Gastroesophageal sphincter (tissue), 4 donors: Measurements from ENCODE around the gene MPP2. TPM values are rescaled to one million over a fixed set of nuclear protein-coding genes. Genes with fewer than 3 reads are reported as not detected.

Experiments
- ATAC-seq: fragments of 150-250 bp; one replicate; pipeline ENCODE4 v1.9.1; 2016; ENCODE audit warnings: mild to moderate bottlenecking, moderate library complexity
- H3K27ac ChIP-seq, 4 donors: fragments of 200-600 bp; sonication (generic) in 3 of 4; 1 replicate in 3 of 4; 2 replicates in 1 of 4; pipeline ENCODE4 v1.5.1; 2016 to 2019
- H3K27me3 ChIP-seq: fragments of 200-600 bp; sonication (generic); one replicate; pipeline ENCODE4 v1.5.1; 2019
- H3K36me3 ChIP-seq, 2 donors: fragments of 200-600 bp; sonication (generic); one replicate each; pipeline ENCODE4 v1.5.1; 2019; ENCODE audit warnings: control low read depth in 1 of 2
- H3K4me1 ChIP-seq, 3 donors: fragments of 200-600 bp; sonication (generic); 1 replicate in 2 of 3; 2 replicates in 1 of 3; pipeline ENCODE4 v1.5.1; 2016 to 2019; ENCODE audit warnings: control low read depth in 2 of 3
- H3K4me3 ChIP-seq, 2 donors: fragments of 200-600 bp; sonication (generic); one replicate each; pipeline ENCODE4 v1.5.1; 2019; ENCODE audit warnings: mild to moderate bottlenecking in 1 of 2, moderate library complexity in 1 of 2
- H3K9me3 ChIP-seq, 3 donors: fragments of 200-600 bp; sonication (generic); one replicate each; pipeline ENCODE4 v1.5.1; 2017 to 2019; ENCODE audit warnings: control low read depth in 2 of 3
- CTCF ChIP-seq, 4 experiments: fragments of 200-600 bp in 2 of 4; fragments of 450-650 bp in 2 of 4; sonication (generic) in 1 of 4; IDR thresholded peaks; one replicate each; pipeline ENCODE4 v1.5.1; 2017 to 2019; ENCODE audit warnings: antibody characterized with exemption in 4 of 4, mild to moderate bottlenecking in 2 of 4, moderate library complexity in 2 of 4
- EP300 ChIP-seq: sonication (generic); formaldehyde crosslinking; IDR thresholded peaks from one replicate; pipeline ENCODE4 v1.6.1; 2017; ENCODE audit warnings: antibody characterized with exemption, mild to moderate bottlenecking
- POLR2A ChIP-seq, 2 donors: fragments of 450-650 bp; IDR thresholded peaks; one replicate each; pipeline ENCODE4 v1.6.1; 2017; ENCODE audit warnings: antibody characterized with exemption in 2 of 2, mild to moderate bottlenecking in 2 of 2, moderate library complexity in 1 of 2
- POLR2AphosphoS5 ChIP-seq: sonication (generic); formaldehyde crosslinking; IDR thresholded peaks from one replicate; pipeline ENCODE4 v1.6.1; 2017; ENCODE audit warnings: antibody characterized with exemption
- WGBS, 2 donors: methylation state at CpG; one replicate each; pipeline ENCODE4 v1.1.5; 2018; ENCODE audit warnings: low coverage in 1 of 2; 5-methylcytosine and 5-hydroxymethylcytosine counted together
- total RNA-seq, 4 donors: library from RNA; depleted of rRNA; stranded (reverse); fragments of >200 nt; gene quantifications; one replicate each; pipeline ENCODE4 v1.1.0, GENCODE V29; 2016

The MPP2 gene
- total RNA-seq, 4 donors from 2014 or later: 6.3 to 20.9 (median 15.1) TPM

GRCh38 chr17:43831633-43832032, 75.7 kb downstream of the MPP2 start:
- H3K27me3 ChIP-seq: no peaks in the 10 kb centered on the region
- peaks cover 0 to 30% (median 6%) of the 10 kb centered on the region in 3 donors for H3K4me1 ChIP-seq
- no CpG with 5 or more reads among the region's 8 CpGs for WGBS, 2 donors
- H3K4me3 ChIP-seq: peak overlapping the region in 1 of 2 donors; percentile 95
- H3K36me3 ChIP-seq: peaks cover 0 to 47% of the 10 kb centered on the region in 2 donors
- H3K27ac ChIP-seq: no peak overlapping the region
- TF ChIP-seq CTCF (IDR thresholded peaks at IDR 0.05) (no peak), POLR2A (IDR thresholded peaks at IDR 0.05) (no peak), POLR2AphosphoS5 (no peak), EP300 (no peak)
- no peaks in the 10 kb centered on the region for H3K9me3 ChIP-seq
- no peak for ATAC-seq

- Histone ChIP-seq H3K9me3 (no peaks in the 10 kb centered on the region), H3K4me1 (peaks cover 0 to 30% (median 6%) of the 10 kb centered on the region in 3 donors), H3K36me3 (peaks cover 0 to 55% of the 10 kb centered on the region in 2 donors), H3K27me3 (no peaks in the 10 kb centered on the region), H3K27ac (no peak overlapping the region), H3K4me3 (no peak overlapping the region)
- no peak for TF ChIP-seq CTCF (IDR thresholded peaks at IDR 0.05)
- no peak for TF ChIP-seq POLR2A (IDR thresholded peaks at IDR 0.05)
- TF ChIP-seq EP300: no peak
- TF ChIP-seq POLR2AphosphoS5: no peak
- 89 to 97% methylated on average over 5 to 6 of the region's 7 CpGs for WGBS, 2 donors
- ATAC-seq: no peak
Observed at GRCh38 chr17:43830510-43831140, 76.7 kb downstream of the MPP2 start.

DNA sequence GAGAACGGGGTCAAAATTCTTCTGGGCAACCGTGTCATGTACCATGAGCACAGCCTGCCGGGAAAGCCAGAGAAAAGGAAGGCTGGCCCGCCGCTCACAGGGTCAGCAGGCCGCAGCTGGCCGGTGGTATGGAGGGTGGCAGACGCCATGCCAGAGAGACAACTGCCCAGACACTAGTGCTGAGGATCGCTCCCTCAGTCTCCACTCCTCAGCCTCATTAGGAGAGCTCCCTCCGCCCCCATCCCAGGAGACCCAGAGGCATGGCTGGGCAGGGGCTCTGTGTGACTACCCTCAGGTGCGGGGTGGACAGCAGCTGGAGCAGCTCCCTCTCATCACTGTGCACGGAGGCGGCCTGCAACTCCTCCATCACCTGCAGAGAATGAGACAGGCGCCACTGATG, 77.6 kb downstream of the MPP2 start:
- H3K4me3 ChIP-seq: no peak overlapping the region
- H3K27me3 ChIP-seq: no peaks in the 10 kb centered on the region
- no peak for TF ChIP-seq CTCF (IDR thresholded peaks at IDR 0.05)
- no peak for TF ChIP-seq POLR2AphosphoS5
- TF ChIP-seq POLR2A (IDR thresholded peaks at IDR 0.05): no peak
- no peak for TF ChIP-seq EP300
- no peaks in the 10 kb centered on the region for H3K9me3 ChIP-seq
- H3K4me1 ChIP-seq: peaks cover 0 to 30% (median 6%) of the 10 kb centered on the region in 3 donors
- peaks cover 0 to 64% of the 10 kb centered on the region in 2 donors for H3K36me3 ChIP-seq
- no CpG with 5 or more reads among the region's 14 CpGs for WGBS, 2 donors
- no peak for ATAC-seq
- H3K27ac ChIP-seq: no peak overlapping the region

- Histone ChIP-seq H3K4me1 (peaks cover 0 to 31% (median 3%) of the 10 kb centered on the region in 3 donors), H3K4me3 (no peak overlapping the region), H3K36me3 (peaks cover 0 to 70% of the 10 kb centered on the region in 2 donors), H3K27me3 (no peaks in the 10 kb centered on the region), H3K27ac (no peak overlapping the region), H3K9me3 (no peaks in the 10 kb centered on the region)
- TF ChIP-seq EP300 (no peak), CTCF (IDR thresholded peaks at IDR 0.05) (no peak), POLR2A (IDR thresholded peaks at IDR 0.05) (no peak), POLR2AphosphoS5 (no peak)
- no peak for ATAC-seq
- 96% methylated on average over 9 of the region's 9 CpGs; no CpG with 5 or more reads in 1 of the 2 donors for WGBS, 2 donors
Observed at GRCh38 chr17:43827596-43827995, 79.7 kb downstream of the MPP2 start.

GRCh38 chr17:43826206-43826605, 81.1 kb downstream of the MPP2 start:
- peaks cover 0 to 72% of the 10 kb centered on the region in 2 donors for H3K36me3 ChIP-seq
- WGBS, 2 donors: 97 to 100% methylated on average over 3 to 4 of the region's 7 CpGs
- no peak for ATAC-seq

More at GRCh38 chr17:43826206-43826605, 81.1 kb downstream of the MPP2 start:
- no peak overlapping the region for H3K27ac ChIP-seq
- no peaks in the 10 kb centered on the region for H3K27me3 ChIP-seq
- no peak overlapping the region for H3K4me3 ChIP-seq
- H3K4me1 ChIP-seq: peaks cover 0 to 17% (median 3%) of the 10 kb centered on the region in 3 donors
- H3K9me3 ChIP-seq: no peaks in the 10 kb centered on the region
- TF ChIP-seq POLR2AphosphoS5: no peak
- TF ChIP-seq CTCF (IDR thresholded peaks at IDR 0.05): no peak
- TF ChIP-seq POLR2A (IDR thresholded peaks at IDR 0.05): no peak
- TF ChIP-seq EP300: no peak
